Neutrophil (primary cell): ENCODE data around the gene ARFGAP1.

Experiments used
- H3K27ac ChIP-seq: fragments of 200-600 bp; sonication (generic); 2 replicates; pipeline ENCODE4 v1.5.1; 2016; ENCODE audit warnings: mild to moderate bottlenecking, moderate library complexity
- H3K27me3 ChIP-seq: fragments of 200-600 bp; sonication (generic); 2 replicates; pipeline ENCODE4 v1.6.0; 2016; ENCODE audit warnings: mild to moderate bottlenecking
- H3K36me3 ChIP-seq: fragments of 200-600 bp; sonication (generic); 2 replicates; pipeline ENCODE4 v1.5.1; 2017
- H3K4me1 ChIP-seq, 2 experiments: fragments of 200-600 bp in 1 of 2; sonication (generic) in 1 of 2; 1 replicate in 1 of 2; 2 replicates in 1 of 2; pipeline versions ENCODE4 v1.5.1 to v1.6.1; 2013 to 2016; ENCODE audit warnings: low read depth in 1 of 2, low read length in 1 of 2, mild to moderate bottlenecking in 1 of 2, moderate library complexity in 1 of 2; ENCODE audit not compliant: control insufficient read depth in 1 of 2, insufficient read depth in 1 of 2
- H3K4me3 ChIP-seq, 2 experiments: fragments of 200-600 bp in 1 of 2; sonication (generic) in 1 of 2; 1 replicate in 1 of 2; 2 replicates in 1 of 2; pipeline ENCODE4 v1.5.1; 2013 to 2016; ENCODE audit warnings: low read depth in 1 of 2, low read length in 1 of 2, mild to moderate bottlenecking in 1 of 2, moderate library complexity in 1 of 2
- H3K9me3 ChIP-seq: fragments of 200-600 bp; sonication (generic); 2 replicates; pipeline ENCODE4 v1.5.1; 2016
- TF ChIP-seq, protein P1 (sequence below): fragments of 200-600 bp; sonication (generic); IDR thresholded peaks from 2 replicates; pipeline ENCODE4 v1.5.1; 2016; ENCODE audit warnings: antibody characterized with exemption

ARFGAP1 gene

DNA sequence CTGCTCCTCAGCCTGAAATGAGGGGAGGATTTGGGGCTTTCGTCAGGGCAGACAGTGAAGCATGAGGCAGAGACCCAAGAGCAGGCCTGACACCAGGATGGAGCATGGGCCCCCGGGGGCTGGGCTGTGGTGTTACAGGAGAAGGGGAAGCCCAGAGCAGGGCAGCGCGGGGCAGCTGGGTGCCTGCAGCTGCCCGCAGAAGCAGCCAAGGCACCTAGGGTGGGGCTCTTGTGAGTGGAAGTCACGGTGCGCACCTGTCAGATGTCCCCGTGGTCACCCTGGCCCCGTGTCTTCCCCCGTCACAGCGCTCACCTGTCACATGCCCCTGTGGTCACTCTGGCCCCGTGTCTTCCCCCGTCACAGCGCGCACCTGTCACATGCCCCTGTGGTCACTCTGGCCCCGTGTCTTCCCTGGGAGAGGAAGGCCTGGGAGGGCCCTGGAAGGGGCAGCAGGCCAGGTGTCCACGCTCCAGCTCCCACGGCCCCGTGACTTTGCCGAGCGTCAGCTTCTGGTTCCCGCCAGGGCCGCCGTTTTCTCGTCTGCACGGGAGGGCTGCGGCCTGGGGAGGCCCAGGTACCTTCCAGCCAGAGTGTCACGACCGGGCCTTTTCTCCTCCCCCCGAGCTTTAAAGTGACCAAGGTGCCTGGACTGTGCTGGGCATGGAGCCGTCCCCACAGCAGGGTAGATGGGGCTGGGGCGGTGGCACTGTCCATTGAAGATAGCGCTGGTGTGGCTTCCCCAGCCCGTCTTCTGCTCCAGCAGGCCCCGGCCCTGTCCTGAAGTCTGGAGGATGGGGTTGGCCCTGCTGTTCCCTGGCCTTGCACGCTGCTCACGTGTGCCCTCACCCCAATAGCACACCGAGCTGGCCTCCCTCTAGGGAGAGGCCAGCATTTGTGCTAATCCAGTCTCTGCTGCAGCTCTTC lies 9.4 kb downstream of the ARFGAP1 start:
- Histone ChIP-seq H3K4me1 (no peaks in the 10 kb centered on the region), H3K9me3 (no peaks in the 10 kb centered on the region), H3K36me3 (peaks cover 98% of the 10 kb centered on the region), H3K27ac (no peak overlapping the region), H3K27me3 (no peaks in the 10 kb centered on the region), H3K4me3 (no peak overlapping the region)
- TF ChIP-seq, protein P1, sequence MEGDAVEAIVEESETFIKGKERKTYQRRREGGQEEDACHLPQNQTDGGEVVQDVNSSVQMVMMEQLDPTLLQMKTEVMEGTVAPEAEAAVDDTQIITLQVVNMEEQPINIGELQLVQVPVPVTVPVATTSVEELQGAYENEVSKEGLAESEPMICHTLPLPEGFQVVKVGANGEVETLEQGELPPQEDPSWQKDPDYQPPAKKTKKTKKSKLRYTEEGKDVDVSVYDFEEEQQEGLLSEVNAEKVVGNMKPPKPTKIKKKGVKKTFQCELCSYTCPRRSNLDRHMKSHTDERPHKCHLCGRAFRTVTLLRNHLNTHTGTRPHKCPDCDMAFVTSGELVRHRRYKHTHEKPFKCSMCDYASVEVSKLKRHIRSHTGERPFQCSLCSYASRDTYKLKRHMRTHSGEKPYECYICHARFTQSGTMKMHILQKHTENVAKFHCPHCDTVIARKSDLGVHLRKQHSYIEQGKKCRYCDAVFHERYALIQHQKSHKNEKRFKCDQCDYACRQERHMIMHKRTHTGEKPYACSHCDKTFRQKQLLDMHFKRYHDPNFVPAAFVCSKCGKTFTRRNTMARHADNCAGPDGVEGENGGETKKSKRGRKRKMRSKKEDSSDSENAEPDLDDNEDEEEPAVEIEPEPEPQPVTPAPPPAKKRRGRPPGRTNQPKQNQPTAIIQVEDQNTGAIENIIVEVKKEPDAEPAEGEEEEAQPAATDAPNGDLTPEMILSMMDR: no peak

DNA sequence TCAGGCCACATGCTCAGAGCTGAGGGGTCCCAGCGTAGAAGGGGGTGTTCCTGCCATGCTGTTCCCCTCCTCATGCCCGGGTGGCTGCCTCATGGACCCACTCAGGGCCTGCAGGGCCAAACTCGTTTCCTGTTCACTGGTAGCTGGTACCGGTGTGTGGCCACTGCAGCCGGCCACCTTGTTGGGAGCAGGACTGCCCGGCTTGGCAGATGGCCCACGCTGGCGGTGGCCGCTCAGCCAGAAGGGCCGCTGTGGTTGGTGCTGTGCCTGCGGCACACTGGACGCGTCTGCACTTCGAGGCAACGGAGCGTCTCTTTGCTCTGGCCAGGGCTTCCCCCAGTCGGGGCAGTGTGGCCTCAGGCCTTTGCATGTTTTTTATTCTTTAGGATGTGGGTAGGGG lies 10.3 kb downstream of the ARFGAP1 start:
- no peak overlapping the region for H3K4me3 ChIP-seq
- peaks cover 98% of the 10 kb centered on the region for H3K36me3 ChIP-seq
- no peaks in the 10 kb centered on the region for H3K27me3 ChIP-seq
- no peaks in the 10 kb centered on the region for H3K4me1 ChIP-seq
- TF ChIP-seq, protein P1: no peak
- H3K9me3 ChIP-seq: no peaks in the 10 kb centered on the region
- no peak overlapping the region for H3K27ac ChIP-seq

DNA sequence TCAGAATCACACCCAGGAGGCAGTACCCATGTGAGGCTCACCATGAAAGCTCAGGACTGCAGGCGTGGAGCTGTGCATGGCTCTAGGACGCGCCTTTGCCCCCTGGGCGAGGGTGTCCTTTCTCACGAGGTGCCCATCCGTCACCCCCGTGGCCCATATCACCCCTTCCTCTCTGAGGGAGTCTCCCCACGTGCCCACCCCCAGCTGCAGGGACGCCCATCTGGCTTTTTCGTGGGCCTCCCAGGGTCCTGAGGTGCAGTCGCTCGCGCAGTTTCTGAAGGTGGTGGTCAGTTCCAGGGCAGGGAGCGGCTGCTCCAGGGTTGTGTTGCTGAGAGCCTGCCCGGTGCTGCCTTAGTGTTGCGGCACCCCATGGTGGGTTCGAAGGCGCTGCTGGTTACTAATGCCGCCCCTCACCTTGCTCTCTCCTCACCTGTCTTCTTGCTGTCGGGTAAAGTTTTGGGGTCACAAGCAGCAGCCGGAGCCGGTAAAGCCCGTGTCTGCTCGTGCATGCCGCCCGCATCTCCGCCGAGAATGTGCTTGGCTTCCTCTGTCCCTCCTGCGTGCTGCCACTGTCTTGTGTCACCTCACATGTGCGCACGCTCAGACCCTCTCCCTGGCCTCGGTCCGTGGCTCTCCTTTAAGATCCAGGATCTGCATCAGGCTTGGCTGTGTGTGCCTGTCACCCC lies 10.9 kb downstream of the ARFGAP1 start:
- peaks cover 98% of the 10 kb centered on the region for H3K36me3 ChIP-seq
- H3K27ac ChIP-seq: no peak overlapping the region
- no peaks in the 10 kb centered on the region for H3K4me1 ChIP-seq
- H3K4me3 ChIP-seq: no peak overlapping the region
- H3K9me3 ChIP-seq: no peaks in the 10 kb centered on the region
- no peaks in the 10 kb centered on the region for H3K27me3 ChIP-seq
- TF ChIP-seq, protein P1: no peak

DNA sequence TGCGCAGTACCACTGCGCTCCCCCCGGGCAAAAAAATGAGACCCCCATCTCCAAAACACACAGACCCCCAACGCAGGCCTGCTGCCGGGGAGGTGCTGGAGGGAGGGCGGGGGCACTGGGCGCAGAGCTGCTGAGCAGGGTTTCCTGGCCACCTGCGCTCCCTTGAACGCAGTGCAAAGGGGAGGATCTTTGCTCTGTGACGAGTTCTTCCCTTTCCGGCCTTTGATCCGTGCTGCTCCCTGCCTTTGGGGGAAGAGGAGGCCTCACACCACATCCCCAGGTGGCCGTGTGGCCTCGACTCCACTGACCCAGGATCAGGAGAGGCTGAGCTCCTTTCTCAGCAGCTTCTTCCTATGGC lies 11.4 kb downstream of the ARFGAP1 start:
- Histone ChIP-seq H3K36me3 (peaks cover 98% of the 10 kb centered on the region), H3K4me3 (no peak overlapping the region), H3K27me3 (no peaks in the 10 kb centered on the region), H3K4me1 (no peaks in the 10 kb centered on the region), H3K9me3 (no peaks in the 10 kb centered on the region), H3K27ac (no peak overlapping the region)
- TF ChIP-seq, protein P1: no peak

DNA sequence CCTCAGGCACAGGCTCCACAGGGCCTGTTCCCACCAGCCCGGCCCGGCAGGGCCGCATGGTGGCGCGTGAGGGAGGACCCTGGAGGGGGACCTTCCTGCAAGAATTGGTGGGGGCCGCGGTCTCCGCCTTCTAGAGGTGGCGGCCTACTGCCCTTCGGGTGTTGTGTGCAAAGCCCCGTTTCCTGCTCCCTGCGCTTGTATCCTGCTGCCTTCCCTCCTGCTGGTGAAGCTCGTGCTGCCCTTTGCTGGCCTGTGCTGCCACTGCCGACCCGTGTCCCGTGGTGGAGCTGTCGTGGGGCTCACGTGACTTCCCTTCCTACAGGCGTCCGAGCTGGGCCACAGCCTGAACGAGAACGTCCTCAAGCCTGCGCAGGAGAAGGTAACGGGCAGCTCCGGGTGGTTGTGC lies 11.9 kb downstream of the ARFGAP1 start:
- no peak overlapping the region for H3K4me3 ChIP-seq
- H3K36me3 ChIP-seq: peaks cover 98% of the 10 kb centered on the region
- no peak overlapping the region for H3K27ac ChIP-seq
- TF ChIP-seq, protein P1: no peak
- no peaks in the 10 kb centered on the region for H3K9me3 ChIP-seq
- no peaks in the 10 kb centered on the region for H3K27me3 ChIP-seq
- H3K4me1 ChIP-seq: no peaks in the 10 kb centered on the region
